HFFc6 (cell line): ENCODE results near the gene PTGFRN. TPM values are rescaled to one million over a fixed set of nuclear protein-coding genes. Genes with fewer than 3 reads are reported as not detected.

ENCODE experiments used
- DNase-seq: peaks from one replicate; pipeline ENCODE4 v3.0.0-alpha.2; 2018
- H3K27ac Mint-ChIP-seq: 2 replicates; pipeline ENCODE4 v1.8.0; 2020; ENCODE audit warnings: mild to moderate bottlenecking, mixed read lengths
- H3K27me3 Mint-ChIP-seq: 2 replicates; pipeline ENCODE4 v1.8.0; 2021; ENCODE audit warnings: mild to moderate bottlenecking, moderate library complexity, mixed read lengths; ENCODE audit not compliant: insufficient read depth
- H3K36me3 Mint-ChIP-seq: 2 replicates; pipeline ENCODE4 v1.8.0; 2021; ENCODE audit warnings: low read depth, mixed read lengths
- H3K4me1 Mint-ChIP-seq: 2 replicates; pipeline ENCODE4 v1.8.0; 2020; ENCODE audit warnings: low read depth, mixed read lengths
- H3K4me3 Mint-ChIP-seq: 2 replicates; pipeline ENCODE4 v1.8.0; 2020; ENCODE audit warnings: mild to moderate bottlenecking, moderate library complexity, mixed read lengths
- H3K9me3 Mint-ChIP-seq: 2 replicates; pipeline ENCODE4 v1.8.0; 2020; ENCODE audit warnings: mild to moderate bottlenecking, mixed read lengths
- CTCF ChIP-seq: fragments of 200-600 bp; sonication (generic); IDR thresholded peaks from 2 replicates; pipeline ENCODE4 v1.5.0; 2021; ENCODE audit warnings: antibody characterized with exemption, mild to moderate bottlenecking
- total RNA-seq, 6 experiments: library from RNA; stranded (reverse); fragmentation: NEBNext Ultra II Directional; extraction: Animal tissue kit (Norgen Biotek cat#: 25700); gene quantifications; 2 replicates in 1 of 6; 3 replicates in 5 of 6; pipeline ENCODE4 v1.2.3, GENCODE V29; 2021

The PTGFRN gene
- total RNA-seq, 6 experiments from 2014 or later = 0.14 TPM; not detected in 5

- H3K36me3 Mint-ChIP-seq = no peaks in the 10 kb centered on the region
- H3K9me3 Mint-ChIP-seq = no peaks in the 10 kb centered on the region
- H3K27me3 Mint-ChIP-seq = peaks cover 26% of the 10 kb centered on the region
- H3K4me1 Mint-ChIP-seq = no peaks in the 10 kb centered on the region
- H3K4me3 Mint-ChIP-seq = no peak overlapping the region
- no peak overlapping the region for H3K27ac Mint-ChIP-seq
- DNase-seq = no peak
- no peak for TF ChIP-seq CTCF
Measured at GRCh38 chr1:116948046-116948445, 38.3 kb downstream of the PTGFRN start.

- Mint-ChIP-seq H3K27ac (no peak overlapping the region), H3K27me3 (peaks cover 26% of the 10 kb centered on the region), H3K36me3 (no peaks in the 10 kb centered on the region), H3K9me3 (no peaks in the 10 kb centered on the region), H3K4me1 (no peaks in the 10 kb centered on the region), H3K4me3 (no peak overlapping the region)
- DNase-seq = no peak
- TF ChIP-seq CTCF = no peak
Measured at GRCh38 chr1:116948642-116949041, 38.9 kb downstream of the PTGFRN start.

DNA sequence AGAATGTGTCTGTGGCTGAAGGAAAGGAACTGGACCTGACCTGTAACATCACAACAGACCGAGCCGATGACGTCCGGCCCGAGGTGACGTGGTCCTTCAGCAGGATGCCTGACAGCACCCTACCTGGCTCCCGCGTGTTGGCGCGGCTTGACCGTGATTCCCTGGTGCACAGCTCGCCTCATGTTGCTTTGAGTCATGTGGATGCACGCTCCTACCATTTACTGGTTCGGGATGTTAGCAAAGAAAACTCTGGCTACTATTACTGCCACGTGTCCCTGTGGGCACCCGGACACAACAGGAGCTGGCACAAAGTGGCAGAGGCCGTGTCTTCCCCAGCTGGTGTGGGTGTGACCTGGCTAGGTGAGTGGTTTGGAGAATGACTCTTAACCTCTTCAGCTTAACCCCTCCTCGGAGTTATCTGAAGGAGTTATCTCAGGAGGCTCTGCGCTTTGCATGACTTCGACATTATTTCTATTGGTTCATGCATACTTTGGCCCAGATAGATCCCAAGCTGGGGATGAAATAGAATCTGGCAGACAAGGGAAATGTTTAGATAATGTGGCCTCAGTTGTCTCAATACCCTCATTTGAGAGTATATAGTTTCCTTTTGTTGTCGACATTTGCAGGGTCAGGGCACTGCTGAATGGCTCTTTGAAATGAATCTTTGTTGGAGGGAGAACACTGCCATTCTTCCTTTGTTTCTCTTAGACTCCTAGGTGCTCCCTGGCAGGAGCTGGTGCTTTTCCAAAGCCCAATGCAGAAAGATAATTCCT, 39.7 kb downstream of the PTGFRN start:
- DNase-seq = no peak
- Mint-ChIP-seq H3K4me3 (no peak overlapping the region), H3K27ac (no peak overlapping the region), H3K27me3 (peaks cover 26% of the 10 kb centered on the region), H3K4me1 (no peaks in the 10 kb centered on the region), H3K36me3 (no peaks in the 10 kb centered on the region), H3K9me3 (no peaks in the 10 kb centered on the region)
- TF ChIP-seq CTCF = no peak

GRCh38 chr1:116950517-116951199, 40.9 kb downstream of the PTGFRN start:
- H3K9me3 Mint-ChIP-seq = no peaks in the 10 kb centered on the region
- H3K4me3 Mint-ChIP-seq = no peak overlapping the region
- H3K4me1 Mint-ChIP-seq = no peaks in the 10 kb centered on the region
- DNase-seq = no peak
- no peak overlapping the region for H3K27ac Mint-ChIP-seq
- H3K27me3 Mint-ChIP-seq = peaks cover 23% of the 10 kb centered on the region
- no peaks in the 10 kb centered on the region for H3K36me3 Mint-ChIP-seq
- TF ChIP-seq CTCF = no peak

- H3K4me1 Mint-ChIP-seq = no peaks in the 10 kb centered on the region
- DNase-seq = no peak
- no peak for TF ChIP-seq CTCF
- no peaks in the 10 kb centered on the region for H3K36me3 Mint-ChIP-seq
- H3K4me3 Mint-ChIP-seq = no peak overlapping the region
- no peak overlapping the region for H3K27ac Mint-ChIP-seq
- H3K9me3 Mint-ChIP-seq = no peaks in the 10 kb centered on the region
- peaks cover 23% of the 10 kb centered on the region for H3K27me3 Mint-ChIP-seq
Measured at GRCh38 chr1:116951200-116951935, 41.7 kb downstream of the PTGFRN start.
